ENCODE results near the gene ZNF827. TPM values are rescaled to one million over a fixed set of nuclear protein-coding genes. Genes with fewer than 3 reads are reported as not detected.

ZNF827 gene
- total and polyA plus RNA-seq, 2 of the 13 experiments (the other 11 are each of a cell fraction or from before 2014, with no cell fraction given), result 2.8 TPM

- TF ChIP-seq ZGPAT (CRISPR knock-in tag; IDR thresholded peaks at IDR 0.05), result peak; percentile 39; the same call in 1 of the 2 replicates
- no peak for TF ChIP-seq ZFP36 (IDR thresholded peaks at IDR 0.05; ENCODE audit: borderline replicate concordance, low read depth, low read length, partially characterized antibody)
- no peak for TF ChIP-seq ZFP82 (CRISPR knock-in tag; IDR thresholded peaks at IDR 0.05; ENCODE audit: borderline replicate concordance)
- peak; percentile 71; the same call in 1 of the 2 replicates for TF ChIP-seq ZNF788 (CRISPR knock-in tag; IDR thresholded peaks at IDR 0.05; ENCODE audit: borderline replicate concordance)
- TF ChIP-seq ZNF550 (CRISPR knock-in tag; IDR thresholded peaks at IDR 0.05; ENCODE audit: borderline replicate concordance), result 0 out of 2 replicates have a peak, but pooled peaks have one; percentile 71
- TF ChIP-seq SNAPC2 (CRISPR knock-in tag; IDR thresholded peaks at IDR 0.05), result no peak
- no peak for TF ChIP-seq ZNF704 (CRISPR knock-in tag; IDR thresholded peaks at IDR 0.05; ENCODE audit: borderline replicate concordance)
- TF ChIP-seq NFATC3 (CRISPR knock-in tag; IDR thresholded peaks at IDR 0.05), result no peak
- no peak for TF ChIP-seq THAP9 (CRISPR knock-in tag; IDR thresholded peaks at IDR 0.05; ENCODE audit: borderline replicate concordance)
- no peak for TF ChIP-seq SOX6 (IDR thresholded peaks at IDR 0.05)
- TF ChIP-seq SOX6 (CRISPR knock-in tag; IDR thresholded peaks at IDR 0.05), result peak; percentile 59
- peak in 1 of 2 experiments; percentile 38; a peak in 1 of 4 replicates for TF ChIP-seq EP300 (IDR thresholded peaks at IDR 0.05; ENCODE audit: low read depth in 2 of 2, low read length in 2 of 2)
- peak; percentile 66; the same call in 1 of the 2 replicates for TF ChIP-seq EP300 (CRISPR knock-in tag; IDR thresholded peaks at IDR 0.05; ENCODE audit: borderline replicate concordance)
- peak; percentile 99 for TF ChIP-seq ZBTB43 (CRISPR knock-in tag; conservative IDR thresholded peaks at IDR 0.05)
- TF ChIP-seq TFDP1 (CRISPR knock-in tag; IDR thresholded peaks at IDR 0.05; ENCODE audit: borderline replicate concordance), result 0 out of 2 replicates have a peak, but pooled peaks have one; percentile 30
- TF ChIP-seq ZNF777 (CRISPR knock-in tag; IDR thresholded peaks at IDR 0.05), result no peak
- no peak for TF ChIP-seq SETDB1 (CRISPR knock-in tag; IDR thresholded peaks at IDR 0.05; ENCODE audit: borderline replicate concordance)
- TF ChIP-seq TEAD2 (CRISPR knock-in tag; IDR thresholded peaks at IDR 0.05), result no peak
Observed at GRCh38 chr4:145938618-145939440, at the start of gene ZNF827 (continued).

All from HepG2 (cell line).